PFSK-1 (cell line): Measurements from ENCODE around the gene PDE3A.

ENCODE experiments used
- POLR2AphosphoS5 ChIP-seq: IDR thresholded peaks from 2 replicates; pipeline ENCODE4 v1.6.1; 2012; ENCODE audit warnings: low read depth, mild to moderate bottlenecking, control low read depth, low read length, moderate library complexity
- SIN3A ChIP-seq: IDR thresholded peaks from 2 replicates; pipeline ENCODE4 v1.6.1; 2012; ENCODE audit warnings: mild to moderate bottlenecking, low read length, moderate library complexity, borderline replicate concordance; ENCODE audit not compliant: insufficient read depth
- TF ChIP-seq, protein P1 (sequence below), 2 experiments: IDR thresholded peaks; 2 replicates each; pipeline versions ENCODE4 v1.6.1 to v1.8.0; 2011 to 2012; ENCODE audit warnings: low read depth in 2 of 2, low read length in 2 of 2, control low read depth in 1 of 2, inconsistent platforms in 1 of 2, mild to moderate bottlenecking in 1 of 2, moderate library complexity in 1 of 2; ENCODE audit not compliant: insufficient read depth in 1 of 2

DNA sequence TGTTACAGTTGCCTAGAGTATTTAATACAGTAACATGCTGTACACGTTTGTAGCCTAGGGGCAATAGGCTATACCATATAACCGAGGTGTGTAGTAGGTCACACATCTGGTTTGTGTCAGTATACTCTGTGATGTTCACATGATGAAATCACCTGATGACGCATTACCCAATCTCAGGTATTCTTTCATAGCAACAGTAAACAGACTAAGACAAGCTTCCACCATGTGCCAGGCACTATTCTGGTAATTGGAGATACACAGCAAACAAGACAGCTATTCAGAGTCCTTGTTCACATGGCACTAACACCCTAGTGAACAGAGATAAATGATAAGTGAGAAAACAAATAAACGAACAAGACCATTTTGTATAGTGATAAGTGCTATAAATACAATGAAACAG lies 3.8 kb upstream of the PDE3A start:
- TF ChIP-seq POLR2AphosphoS5: no peak
- TF ChIP-seq, protein P1, sequence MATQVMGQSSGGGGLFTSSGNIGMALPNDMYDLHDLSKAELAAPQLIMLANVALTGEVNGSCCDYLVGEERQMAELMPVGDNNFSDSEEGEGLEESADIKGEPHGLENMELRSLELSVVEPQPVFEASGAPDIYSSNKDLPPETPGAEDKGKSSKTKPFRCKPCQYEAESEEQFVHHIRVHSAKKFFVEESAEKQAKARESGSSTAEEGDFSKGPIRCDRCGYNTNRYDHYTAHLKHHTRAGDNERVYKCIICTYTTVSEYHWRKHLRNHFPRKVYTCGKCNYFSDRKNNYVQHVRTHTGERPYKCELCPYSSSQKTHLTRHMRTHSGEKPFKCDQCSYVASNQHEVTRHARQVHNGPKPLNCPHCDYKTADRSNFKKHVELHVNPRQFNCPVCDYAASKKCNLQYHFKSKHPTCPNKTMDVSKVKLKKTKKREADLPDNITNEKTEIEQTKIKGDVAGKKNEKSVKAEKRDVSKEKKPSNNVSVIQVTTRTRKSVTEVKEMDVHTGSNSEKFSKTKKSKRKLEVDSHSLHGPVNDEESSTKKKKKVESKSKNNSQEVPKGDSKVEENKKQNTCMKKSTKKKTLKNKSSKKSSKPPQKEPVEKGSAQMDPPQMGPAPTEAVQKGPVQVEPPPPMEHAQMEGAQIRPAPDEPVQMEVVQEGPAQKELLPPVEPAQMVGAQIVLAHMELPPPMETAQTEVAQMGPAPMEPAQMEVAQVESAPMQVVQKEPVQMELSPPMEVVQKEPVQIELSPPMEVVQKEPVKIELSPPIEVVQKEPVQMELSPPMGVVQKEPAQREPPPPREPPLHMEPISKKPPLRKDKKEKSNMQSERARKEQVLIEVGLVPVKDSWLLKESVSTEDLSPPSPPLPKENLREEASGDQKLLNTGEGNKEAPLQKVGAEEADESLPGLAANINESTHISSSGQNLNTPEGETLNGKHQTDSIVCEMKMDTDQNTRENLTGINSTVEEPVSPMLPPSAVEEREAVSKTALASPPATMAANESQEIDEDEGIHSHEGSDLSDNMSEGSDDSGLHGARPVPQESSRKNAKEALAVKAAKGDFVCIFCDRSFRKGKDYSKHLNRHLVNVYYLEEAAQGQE (IDR thresholded peaks at IDR 0.05; ENCODE audit: insufficient read depth in 1 of 2, low read depth in 2 of 2, low read length in 2 of 2): no peak
- no peak for TF ChIP-seq SIN3A
